HG02798 (cell line): ENCODE data around the gene MT4.
"Not testable (repeated sequence)": the region's sequence is repeated elsewhere in the genome, so short reads cannot be mapped to it uniquely, and the experiment has no call there.

Experiments
- ATAC-seq: cut with Tn5 transposase; IDR thresholded peaks from one replicate; pipeline ENCODE4 v1.9.1; 2021; ENCODE audit warnings: mild to moderate bottlenecking; ENCODE audit not compliant: unreplicated experiment, poor library complexity

MT4 gene

GRCh38 chr16:56558024-56558747, 6.7 kb upstream of the MT4 start:
- ATAC-seq: no peak

GRCh38 chr16:56559109-56559508, 5.8 kb upstream of the MT4 start:
- ATAC-seq: no peak

- no peak for ATAC-seq
Measured at GRCh38 chr16:56560447-56560846, 4.4 kb upstream of the MT4 start.

GRCh38 chr16:56561126-56561525, 3.7 kb upstream of the MT4 start:
- no peak for ATAC-seq

GRCh38 chr16:56569971-56570370, 5.1 kb downstream of the MT4 start:
- ATAC-seq: no peak

- ATAC-seq: no peak
Measured at GRCh38 chr16:56571525-56571924, 6.7 kb downstream of the MT4 start.

GRCh38 chr16:56574625-56575024, 9.8 kb downstream of the MT4 start:
- ATAC-seq: no peak

- peak; percentile 93 for ATAC-seq
Measured at GRCh38 chr16:56576585-56577299, 11.9 kb downstream of the MT4 start.

- no peak for ATAC-seq
Measured at GRCh38 chr16:56577300-56577625, 12.4 kb downstream of the MT4 start.

- ATAC-seq: no peak
Measured at GRCh38 chr16:56580391-56581048, 15.6 kb downstream of the MT4 start.

GRCh38 chr16:56582911-56583310, 18.0 kb downstream of the MT4 start:
- ATAC-seq: not testable (repeated sequence)

- ATAC-seq: no peak
Measured at GRCh38 chr16:56583351-56584168, 18.7 kb downstream of the MT4 start.

- ATAC-seq: no peak
Measured at GRCh38 chr16:56584276-56584675, 19.4 kb downstream of the MT4 start.

- ATAC-seq: no peak
Measured at GRCh38 chr16:56588781-56589140, 23.9 kb downstream of the MT4 start.

- no peak for ATAC-seq
Measured at GRCh38 chr16:56589141-56590039, 24.5 kb downstream of the MT4 start, which contains the start of gene MT3. Gene MT3, plus strand, starts transcription at chr16:56589528. Its CDS starts 63 bp downstream, at chr16:56589591.

GRCh38 chr16:56591377-56592060, 26.6 kb downstream of the MT4 start:
- ATAC-seq: no peak

- ATAC-seq: no peak
Measured at GRCh38 chr16:56593573-56594291, 28.9 kb downstream of the MT4 start.

- no peak for ATAC-seq
Measured at GRCh38 chr16:56594292-56594619, 29.4 kb downstream of the MT4 start.
